HEK293 (cell line): ENCODE results near the gene LMF1.
A peak's percentile ranks its signal among the peaks of the same experiment; 100 is the strongest.

Source experiments
- CTCF ChIA-PET: fragments of 350-600 bp; formaldehyde crosslinking; extraction: SDS; loops from one replicate; lab custom pipeline; 2021; ENCODE audit warnings: antibody characterized with exemption; lab: Yijun Ruan, JAX
- POLR2A ChIA-PET: fragments of 300-600 bp; formaldehyde crosslinking; extraction: SDS; loops from one replicate; lab custom pipeline; 2020; ENCODE audit warnings: antibody characterized with exemption, inconsistent platforms; lab: Yijun Ruan, JAX
- H3K27ac ChIP-seq: fragments of 200-500 bp; sonication (Bioruptor generic); 2 replicates; pipeline ENCODE4 v1.5.1; 2014; ENCODE audit warnings: low read depth, low read length, control low read depth, inconsistent platforms; ENCODE audit errors: extremely low read depth
- H3K36me3 ChIP-seq, 2 experiments: fragments of 200-500 bp in 1 of 2; sonication (Bioruptor generic) in 1 of 2; 1 replicate in 1 of 2; 2 replicates in 1 of 2; pipeline ENCODE4 v1.5.1; 2014 to 2017; ENCODE audit warnings: inconsistent platforms in 2 of 2, low read length in 2 of 2; ENCODE audit not compliant: control insufficient read depth in 2 of 2, insufficient read depth in 1 of 2
- H3K4me1 ChIP-seq: fragments of 200-500 bp; sonication (Bioruptor generic); 2 replicates; pipeline ENCODE4 v1.5.1; 2014; ENCODE audit warnings: mild to moderate bottlenecking, low read length, inconsistent platforms; ENCODE audit not compliant: control insufficient read depth, insufficient read depth
- H3K4me3 ChIP-seq: 2 replicates; pipeline ENCODE4 v1.5.1; 2011; ENCODE audit warnings: low read depth, mild to moderate bottlenecking, control low read depth, low read length, moderate library complexity
- H3K9me3 ChIP-seq: fragments of 200-500 bp; sonication (Bioruptor generic); 2 replicates; pipeline ENCODE4 v1.5.1; 2014; ENCODE audit warnings: low read depth, low read length, inconsistent platforms; ENCODE audit not compliant: control insufficient read depth, insufficient read depth
- ATF2 ChIP-seq: fragments of 450-650 bp; formaldehyde crosslinking; IDR thresholded peaks from 2 replicates; pipeline ENCODE4 v1.5.1; 2016; ENCODE audit warnings: missing biosample characterization, missing genetic modification characterization, low read depth
- GLI4 ChIP-seq: fragments of 450-650 bp; formaldehyde crosslinking; IDR thresholded peaks from 2 replicates; pipeline ENCODE4 v1.5.1; 2016; ENCODE audit warnings: missing biosample characterization, missing genetic modification characterization
- HOXC10 ChIP-seq: sonication (generic); formaldehyde crosslinking; IDR thresholded peaks from 2 replicates; pipeline ENCODE4 v1.8.1; 2023; ENCODE audit warnings: mild to moderate bottlenecking, missing genetic modification reagents
- HOXD13 ChIP-seq: sonication (generic); formaldehyde crosslinking; IDR thresholded peaks from 2 replicates; pipeline ENCODE4 v1.8.0; 2022; ENCODE audit warnings: missing genetic modification reagents, borderline replicate concordance
- PBX3 ChIP-seq: sonication (generic); formaldehyde crosslinking; IDR thresholded peaks from 2 replicates; pipeline ENCODE4 v1.8.1; 2022; ENCODE audit warnings: mild to moderate bottlenecking, moderate library complexity, missing genetic modification reagents
- SCRT1 ChIP-seq: fragments of 450-650 bp; formaldehyde crosslinking; IDR thresholded peaks from 2 replicates; pipeline ENCODE4 v1.5.1; 2016; ENCODE audit warnings: missing biosample characterization, missing genetic modification characterization, borderline replicate concordance
- SETDB1 ChIP-seq: IDR thresholded peaks from one replicate; pipeline ENCODE4 v1.6.1; 2017; ENCODE audit warnings: mild to moderate bottlenecking, low read length, moderate library complexity, mixed read lengths; ENCODE audit not compliant: insufficient read length
- SP2 ChIP-seq: fragments of 450-650 bp; formaldehyde crosslinking; IDR thresholded peaks from 2 replicates; pipeline ENCODE4 v1.5.1; 2016; ENCODE audit warnings: missing biosample characterization, missing genetic modification characterization
- SP3 ChIP-seq: fragments of 450-650 bp; formaldehyde crosslinking; IDR thresholded peaks from 2 replicates; pipeline ENCODE4 v1.5.1; 2016; ENCODE audit warnings: missing biosample characterization, missing genetic modification characterization
- ZBTB21 ChIP-seq: fragments of 450-650 bp; formaldehyde crosslinking; IDR thresholded peaks from 2 replicates; pipeline ENCODE4 v1.5.1; 2017; ENCODE audit warnings: missing biosample characterization, missing genetic modification characterization
- ZBTB44 ChIP-seq: fragments of 450-650 bp; IDR thresholded peaks from 2 replicates; pipeline ENCODE4 v1.5.1; 2018; ENCODE audit warnings: missing biosample characterization, mild to moderate bottlenecking, missing genetic modification characterization
- ZBTB49 ChIP-seq: fragments of 450-650 bp; formaldehyde crosslinking; IDR thresholded peaks from 2 replicates; pipeline ENCODE4 v1.5.1; 2016; ENCODE audit warnings: missing biosample characterization, missing genetic modification characterization, low read depth
- ZEB2 ChIP-seq: fragments of 450-650 bp; formaldehyde crosslinking; IDR thresholded peaks from 2 replicates; pipeline ENCODE4 v1.5.1; 2016; ENCODE audit warnings: missing biosample characterization, missing genetic modification characterization
- ZNF112 ChIP-seq: fragments of 450-650 bp; formaldehyde crosslinking; IDR thresholded peaks from 2 replicates; pipeline ENCODE4 v1.5.0; 2017; ENCODE audit warnings: missing biosample characterization, missing genetic modification characterization
- ZNF114 ChIP-seq: fragments of 450-650 bp; formaldehyde crosslinking; IDR thresholded peaks from 2 replicates; pipeline ENCODE4 v1.5.0; 2017; ENCODE audit warnings: missing biosample characterization, missing genetic modification characterization
- ZNF133 ChIP-seq: fragments of 450-650 bp; formaldehyde crosslinking; IDR thresholded peaks from 2 replicates; pipeline ENCODE4 v1.5.1; 2016; ENCODE audit warnings: missing biosample characterization, missing genetic modification characterization
- ZNF23 ChIP-seq: fragments of 450-650 bp; formaldehyde crosslinking; IDR thresholded peaks from 2 replicates; pipeline ENCODE4 v1.5.1; 2016; ENCODE audit warnings: missing biosample characterization, missing genetic modification characterization, borderline replicate concordance
- ZNF274 ChIP-seq, 2 experiments: fragments of 200-500 bp in 1 of 2; fragments of 450-650 bp in 1 of 2; sonication (Bioruptor generic) in 1 of 2; formaldehyde crosslinking in 1 of 2; IDR thresholded peaks; 2 replicates each; pipeline versions ENCODE4 v1.5.1 to v1.6.1; 2014 to 2016; ENCODE audit warnings: borderline replicate concordance in 1 of 2, inconsistent platforms in 1 of 2, low read length in 1 of 2, missing biosample characterization in 1 of 2, missing genetic modification characterization in 1 of 2
- ZNF37A ChIP-seq: fragments of 450-650 bp; IDR thresholded peaks from 2 replicates; pipeline ENCODE4 v1.5.1; 2018; ENCODE audit warnings: missing biosample characterization, missing genetic modification characterization
- ZNF48 ChIP-seq: fragments of 450-650 bp; formaldehyde crosslinking; IDR thresholded peaks from 2 replicates; pipeline ENCODE4 v1.5.1; 2016; ENCODE audit warnings: missing biosample characterization, missing genetic modification characterization
- ZNF548 ChIP-seq: fragments of 450-650 bp; formaldehyde crosslinking; IDR thresholded peaks from 2 replicates; pipeline ENCODE4 v1.5.1; 2016; ENCODE audit warnings: missing biosample characterization, missing genetic modification characterization
- ZNF558 ChIP-seq: fragments of 450-650 bp; formaldehyde crosslinking; IDR thresholded peaks from 2 replicates; pipeline ENCODE4 v1.5.1; 2016; ENCODE audit warnings: missing biosample characterization, missing genetic modification characterization
- ZNF571 ChIP-seq: fragments of 450-650 bp; formaldehyde crosslinking; IDR thresholded peaks from 2 replicates; pipeline ENCODE4 v1.5.0; 2017; ENCODE audit warnings: missing biosample characterization, missing genetic modification characterization
- ZNF692 ChIP-seq: fragments of 450-650 bp; formaldehyde crosslinking; IDR thresholded peaks from 2 replicates; pipeline ENCODE4 v1.5.1; 2016; ENCODE audit warnings: missing biosample characterization, missing genetic modification characterization
- ZNF785 ChIP-seq: fragments of 450-650 bp; formaldehyde crosslinking; IDR thresholded peaks from 2 replicates; pipeline ENCODE4 v1.5.1; 2016; ENCODE audit warnings: missing biosample characterization, missing genetic modification characterization
- ZSCAN18 ChIP-seq: fragments of 450-650 bp; formaldehyde crosslinking; IDR thresholded peaks from 2 replicates; pipeline ENCODE4 v1.5.1; 2016; ENCODE audit warnings: missing biosample characterization, missing genetic modification characterization
- ZXDB ChIP-seq: fragments of 450-650 bp; formaldehyde crosslinking; IDR thresholded peaks from 2 replicates; pipeline ENCODE4 v1.5.1; 2016; ENCODE audit warnings: missing biosample characterization, missing genetic modification characterization

Gene LMF1

GRCh38 chr16:1002399-1003166 is 31.8 kb upstream of the LMF1 start:
- no peak overlapping the region for H3K27ac ChIP-seq
- CTCF ChIA-PET, result interaction anchor here (0.6 to 1.0 kb wide), 3 partner anchors 52 to 55 kb away, joined by 3 to 4 read pairs (median 3); no protein-coding TSS in a partner anchor
- H3K4me1 ChIP-seq, result no peaks in the 10 kb centered on the region
- peak; percentile 57 for TF ChIP-seq ZXDB (tag by site-specific recombination)
- TF ChIP-seq ZNF785 (tag by site-specific recombination), result no peak
- TF ChIP-seq GLI4, result no peak
- no peak for TF ChIP-seq ZBTB44 (tag by site-specific recombination)
- TF ChIP-seq ZNF48 (tag by site-specific recombination), result no peak
- TF ChIP-seq ZNF274 (IDR thresholded peaks at IDR 0.05; ENCODE audit: low read length), result no peak
- TF ChIP-seq ZNF274 (tag by site-specific recombination; IDR thresholded peaks at IDR 0.05; ENCODE audit: borderline replicate concordance), result no peak
- no peak for TF ChIP-seq SETDB1
- TF ChIP-seq PBX3, result no peak
- TF ChIP-seq ATF2 (tag by site-specific recombination), result no peak
- TF ChIP-seq ZEB2 (tag by site-specific recombination), result peak; percentile 90
- no peak for TF ChIP-seq HOXD13 (CRISPR knock-in tag)
- TF ChIP-seq ZNF23 (tag by site-specific recombination), result no peak
- no peak for TF ChIP-seq ZNF133 (tag by site-specific recombination)
- TF ChIP-seq ZNF571, result no peak
- no peak for TF ChIP-seq ZNF114
- no peak for TF ChIP-seq ZBTB49
- TF ChIP-seq SP3 (tag by site-specific recombination), result no peak
- no peak for TF ChIP-seq ZNF548 (tag by site-specific recombination)
- no peak for TF ChIP-seq ZNF37A (tag by site-specific recombination)
- TF ChIP-seq ZNF558 (tag by site-specific recombination), result peak; percentile 60; the same call in 1 of the 2 replicates
- TF ChIP-seq ZNF112, result no peak
- peak; percentile 56; the same call in 1 of the 2 replicates for TF ChIP-seq ZBTB21 (tag by site-specific recombination)
- peak; percentile 60; the same call in 1 of the 2 replicates for TF ChIP-seq ZNF692
- TF ChIP-seq SP2, result no peak
- no peak for TF ChIP-seq HOXC10
- TF ChIP-seq ZSCAN18 (tag by site-specific recombination), result no peak
- TF ChIP-seq SCRT1, result no peak

More at GRCh38 chr16:1002399-1003166, 31.8 kb upstream of the LMF1 start:
- Histone ChIP-seq H3K36me3 (no peaks in the 10 kb centered on the region), H3K9me3 (no peaks in the 10 kb centered on the region), H3K4me3 (no peak overlapping the region)
- POLR2A ChIA-PET, result no interaction called here
